VCaP (cell line): Measurements from ENCODE around the gene MYO5C.

Experiments
- H3K27ac ChIP-seq: fragments of 450-650 bp; 2 replicates; pipeline ENCODE4 v1.5.1; 2017
- CTCF ChIP-seq: fragments of 450-650 bp; conservative IDR thresholded peaks from 2 replicates; pipeline ENCODE4 v1.5.1; 2017; ENCODE audit warnings: mild to moderate bottlenecking, moderate library complexity

The MYO5C gene

DNA sequence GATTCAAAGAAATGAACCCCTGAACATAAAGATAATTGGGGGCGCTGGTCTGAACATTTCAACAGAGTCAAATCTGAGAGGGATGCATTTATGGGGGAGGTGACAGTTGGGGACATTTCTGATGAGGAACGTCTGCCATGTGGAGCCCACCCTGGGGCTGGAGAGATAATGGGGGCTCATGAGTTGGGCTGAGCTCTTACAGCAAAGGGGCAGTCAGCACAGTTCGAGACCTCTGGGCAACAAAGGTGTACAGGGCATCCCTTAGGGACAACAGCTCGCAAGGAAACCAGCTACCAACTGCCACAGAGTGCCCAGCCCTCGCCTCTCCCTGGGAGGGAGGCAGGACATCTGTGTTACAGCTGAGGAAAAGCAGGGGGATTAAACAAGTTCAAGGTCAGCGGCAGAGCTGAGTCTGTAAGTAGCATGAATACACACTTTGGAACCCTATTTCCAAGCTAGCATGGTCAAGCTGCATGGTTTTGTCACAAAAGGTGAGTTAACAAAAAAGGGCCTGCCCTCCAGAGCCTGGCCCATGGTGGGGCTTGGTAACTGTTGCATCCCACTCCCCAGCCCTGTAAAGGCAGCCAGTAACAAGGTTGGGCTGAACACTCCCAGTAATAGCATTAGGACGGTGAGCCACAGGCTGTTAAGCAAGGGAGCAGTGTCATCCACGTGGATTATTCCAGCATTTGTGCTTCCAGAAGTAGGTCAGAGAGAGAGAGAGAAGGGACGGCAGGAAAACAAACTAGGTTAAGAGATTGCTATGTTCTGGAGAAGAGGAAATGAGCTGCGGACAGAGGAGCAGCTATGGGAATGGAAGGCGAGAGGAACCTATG, 108.7 kb downstream of the MYO5C start:
- no peak for TF ChIP-seq CTCF
- no peak overlapping the region for H3K27ac ChIP-seq

DNA sequence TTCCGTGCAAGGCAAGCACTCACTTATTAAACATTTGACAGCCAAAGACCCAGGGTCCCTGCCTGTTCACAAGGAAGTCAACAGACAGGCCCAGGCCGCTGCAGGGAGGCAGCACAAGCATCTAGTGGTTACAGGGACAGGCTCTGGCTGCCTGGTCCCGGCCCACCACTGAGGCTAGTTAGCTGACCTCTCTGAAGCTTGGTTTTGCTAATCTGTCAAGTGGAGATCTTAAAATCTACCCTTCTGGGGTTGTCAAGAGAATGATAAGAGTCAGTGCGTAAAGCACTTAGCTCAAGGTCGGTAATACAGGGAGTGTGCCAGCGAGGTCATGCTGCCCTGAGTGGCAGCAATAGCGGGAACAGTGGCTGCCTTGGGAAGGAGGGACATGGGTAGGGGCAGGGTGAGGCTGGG, 110.4 kb downstream of the MYO5C start:
- no peak overlapping the region for H3K27ac ChIP-seq
- TF ChIP-seq CTCF = no peak

GRCh38 chr15:52184721-52185120, 110.9 kb downstream of the MYO5C start:
- TF ChIP-seq CTCF = no peak
- H3K27ac ChIP-seq = no peak overlapping the region

DNA sequence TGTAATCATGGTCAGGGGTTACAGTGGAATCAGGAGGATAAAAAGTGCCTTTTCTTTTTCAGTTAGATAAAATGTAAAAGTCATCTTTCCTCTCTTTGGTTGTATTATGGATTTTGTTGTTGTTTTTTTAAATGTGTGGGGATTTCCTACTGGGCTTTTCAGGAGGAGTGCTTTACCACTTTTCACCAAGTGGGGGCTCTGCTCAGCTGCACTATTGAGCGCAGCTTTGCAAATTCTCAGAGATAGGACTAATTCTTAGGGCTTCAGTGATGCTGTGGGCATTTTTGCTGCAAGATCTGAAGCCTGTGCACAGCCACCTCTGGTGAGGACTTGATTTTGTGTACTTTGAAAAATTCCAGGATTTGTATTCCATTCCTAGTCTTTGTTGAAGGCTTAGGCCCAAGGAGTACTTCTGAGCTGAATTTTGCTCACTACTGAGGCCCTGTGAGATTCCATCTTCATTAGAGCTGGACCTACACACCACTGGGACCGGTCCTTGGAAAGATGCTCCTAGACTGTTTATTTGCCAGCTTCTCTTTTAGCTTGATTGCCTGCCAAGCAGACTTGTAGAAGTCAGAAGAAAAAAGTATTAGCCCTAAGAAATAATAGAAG, 111.9 kb downstream of the MYO5C start:
- TF ChIP-seq CTCF = peak; percentile 69
- H3K27ac ChIP-seq = no peak overlapping the region

- no peak for TF ChIP-seq CTCF
These were observed 113.4 kb downstream of the MYO5C start for GRCh38 chr15:52181938-52182780.

DNA sequence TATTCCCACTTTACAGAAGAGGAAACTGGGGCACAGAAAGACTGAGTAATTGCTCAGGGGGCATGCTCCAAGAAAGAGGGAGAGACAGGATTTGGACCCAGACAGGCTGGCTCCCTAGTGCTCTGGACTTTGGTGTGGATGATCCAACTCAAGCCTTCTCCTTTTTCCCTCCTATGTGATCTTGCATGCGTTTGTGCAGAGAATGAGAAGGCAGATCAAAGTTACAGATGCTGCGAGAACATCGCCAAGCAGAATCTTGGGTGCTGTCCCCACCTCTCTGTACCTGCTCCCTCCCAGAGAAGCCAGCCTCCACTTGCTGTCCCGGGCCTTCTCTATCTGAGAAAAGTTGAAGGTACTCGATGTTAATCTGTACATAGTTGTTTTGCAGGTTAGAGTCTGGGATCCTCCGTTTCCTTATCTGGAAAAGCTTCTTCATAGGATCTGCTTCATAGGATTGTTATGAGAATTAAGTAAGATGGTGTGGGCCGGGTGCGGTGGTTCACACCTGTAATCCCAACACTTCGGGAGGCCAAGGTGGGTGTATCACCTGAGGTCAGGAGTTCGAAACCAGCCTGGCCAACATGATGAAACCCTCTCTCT, 114.7 kb downstream of the MYO5C start:
- no peak for TF ChIP-seq CTCF

More at GRCh38 chr15:52181938-52182780, 113.4 kb downstream of the MYO5C start:
- H3K27ac ChIP-seq = no peak overlapping the region

More for the DNA sequence above, 114.7 kb downstream of the MYO5C start:
- peak overlapping the region; percentile 89 for H3K27ac ChIP-seq
